SHP77 treated with DMSO at 0.1 percent for 48 hours (cell line): ENCODE results near the gene TXNIP.

Source experiments
- DNase-seq: peaks from one replicate; lab custom pipeline; 2025; lab: John Stamatoyannopoulos, UW

Gene TXNIP

GRCh38 chr1:146010126-146010738 lies 13.9 kb upstream of the TXNIP start:
- DNase-seq, result no peak

GRCh38 chr1:146007489-146008133 lies 11.2 kb upstream of the TXNIP start:
- no peak for DNase-seq

- no peak for DNase-seq
These were observed 5.3 kb upstream of the TXNIP start for GRCh38 chr1:146001709-146002108.

GRCh38 chr1:145999321-146000024 lies 3.1 kb upstream of the TXNIP start:
- peak; percentile 74 for DNase-seq

GRCh38 chr1:145997718-145998023 lies 1.3 kb upstream of the TXNIP start:
- DNase-seq, result no peak

GRCh38 chr1:145997016-145997717 lies 788 bp upstream of the TXNIP start:
- DNase-seq, result no peak

GRCh38 chr1:145995964-145996432 lies 381 bp downstream of the TXNIP start:
- no peak for DNase-seq

GRCh38 chr1:145995148-145995881 lies 1.1 kb downstream of the TXNIP start:
- no peak for DNase-seq

GRCh38 chr1:145994391-145995120 lies 1.8 kb downstream of the TXNIP start:
- no peak for DNase-seq

GRCh38 chr1:145993618-145994390 lies 2.6 kb downstream of the TXNIP start:
- no peak for DNase-seq

- DNase-seq, result no peak
These were observed 3.3 kb downstream of the TXNIP start for GRCh38 chr1:145992958-145993617.

GRCh38 chr1:145992502-145992936 lies 3.9 kb downstream of the TXNIP start:
- no peak for DNase-seq

GRCh38 chr1:145991735-145992412 lies 4.5 kb downstream of the TXNIP start:
- no peak for DNase-seq

GRCh38 chr1:145990249-145990855 lies 6.0 kb downstream of the TXNIP start:
- DNase-seq, result no peak

- DNase-seq, result no peak
These were observed 7.6 kb downstream of the TXNIP start for GRCh38 chr1:145988773-145989172.

GRCh38 chr1:145987926-145988325 lies 8.5 kb downstream of the TXNIP start:
- no peak for DNase-seq

- DNase-seq, result no peak
These were observed 9.8 kb downstream of the TXNIP start for GRCh38 chr1:145986551-145986950.

- peak; percentile 80 for DNase-seq
These were observed 10.6 kb downstream of the TXNIP start for GRCh38 chr1:145985502-145986439.
